OCI-M1 (cell line): ENCODE results near the gene MACC1.

Source experiments
- DNase-seq: peaks from one replicate; lab custom pipeline; 2025; lab: John Stamatoyannopoulos, UW

MACC1 gene

DNA sequence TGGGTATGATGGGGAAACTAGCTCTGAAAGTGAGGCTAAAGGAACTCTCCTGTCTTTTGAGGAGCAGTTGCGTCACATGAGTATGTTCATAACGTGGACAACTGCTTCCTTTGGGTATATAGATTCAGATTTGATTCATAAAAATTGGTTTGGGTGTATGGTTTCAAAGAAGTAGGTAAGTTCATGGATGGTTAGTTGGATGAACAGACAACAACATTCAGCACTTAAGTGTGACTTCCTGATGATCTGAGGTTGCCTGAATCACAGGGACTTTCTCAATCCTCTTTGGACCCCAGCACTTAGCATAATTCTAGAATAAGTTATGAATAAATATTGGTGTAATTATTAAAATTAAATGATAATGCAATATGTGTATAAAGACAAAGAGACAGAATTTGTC, 43.4 kb downstream of the MACC1 start:
- no peak for DNase-seq

DNA sequence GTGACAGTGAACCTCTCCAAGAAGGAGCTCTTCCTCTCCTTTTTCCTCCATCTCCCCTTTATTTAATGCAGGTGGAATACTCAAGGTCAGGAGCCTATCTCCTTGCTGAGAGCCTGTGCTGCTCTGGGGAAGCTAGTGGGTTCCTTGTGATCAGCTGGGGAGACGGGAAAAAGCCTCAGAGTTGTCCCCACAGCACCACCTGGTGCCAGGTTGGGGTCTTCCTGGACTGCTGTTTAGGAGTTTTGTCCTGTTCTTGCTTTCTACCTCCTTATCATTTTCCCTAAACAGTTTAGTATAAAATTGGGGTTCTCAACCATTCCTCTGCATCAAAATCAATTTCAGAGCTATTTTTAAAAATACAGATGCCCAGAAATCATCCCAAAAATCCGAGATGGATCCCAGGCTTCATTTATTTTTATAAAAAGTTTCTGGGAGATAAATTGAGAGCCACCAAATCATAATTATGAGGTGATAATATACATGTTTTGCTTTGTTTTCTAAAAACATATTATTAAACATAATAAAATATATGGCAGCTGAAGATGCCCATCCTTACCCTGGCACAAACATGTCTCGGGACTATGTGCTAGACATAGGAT, 44.3 kb downstream of the MACC1 start:
- peak; percentile 66 for DNase-seq

DNA sequence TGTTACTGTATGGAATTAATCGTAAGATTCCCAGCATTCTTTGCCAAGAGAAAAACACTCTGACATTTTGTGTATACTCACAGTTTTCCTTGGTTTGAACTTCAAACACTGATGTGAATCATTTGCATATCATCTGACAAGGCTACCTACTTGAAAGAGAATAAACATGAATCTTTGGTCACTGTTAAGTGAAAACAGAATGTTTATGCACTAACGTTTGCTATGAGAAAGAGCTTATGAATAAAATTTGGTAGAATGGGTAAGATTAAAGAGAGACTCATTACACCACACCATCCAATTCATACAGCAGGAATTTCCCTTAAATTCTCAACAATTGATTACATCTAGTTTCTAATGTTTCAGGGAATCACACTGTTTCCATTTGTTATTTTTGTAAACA, 46.6 kb downstream of the MACC1 start:
- DNase-seq: no peak

DNA sequence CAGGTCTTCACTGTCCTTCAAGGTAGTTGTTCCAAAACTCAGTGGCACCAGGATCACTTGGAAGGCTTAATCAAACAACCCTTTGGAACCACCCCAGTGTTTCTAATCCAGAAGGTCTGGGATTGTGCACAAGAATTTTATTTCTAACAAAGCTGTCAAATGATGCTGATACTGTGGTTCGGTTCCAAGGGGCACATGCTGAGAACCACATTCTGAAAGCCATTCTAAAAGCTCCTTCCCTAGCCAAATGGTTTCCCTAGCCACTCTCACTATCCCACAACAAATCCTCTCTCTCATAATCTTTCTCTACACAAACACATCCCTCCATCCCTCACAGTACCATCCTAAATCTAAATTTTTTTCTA, 52.1 kb downstream of the MACC1 start:
- no peak for DNase-seq

DNA sequence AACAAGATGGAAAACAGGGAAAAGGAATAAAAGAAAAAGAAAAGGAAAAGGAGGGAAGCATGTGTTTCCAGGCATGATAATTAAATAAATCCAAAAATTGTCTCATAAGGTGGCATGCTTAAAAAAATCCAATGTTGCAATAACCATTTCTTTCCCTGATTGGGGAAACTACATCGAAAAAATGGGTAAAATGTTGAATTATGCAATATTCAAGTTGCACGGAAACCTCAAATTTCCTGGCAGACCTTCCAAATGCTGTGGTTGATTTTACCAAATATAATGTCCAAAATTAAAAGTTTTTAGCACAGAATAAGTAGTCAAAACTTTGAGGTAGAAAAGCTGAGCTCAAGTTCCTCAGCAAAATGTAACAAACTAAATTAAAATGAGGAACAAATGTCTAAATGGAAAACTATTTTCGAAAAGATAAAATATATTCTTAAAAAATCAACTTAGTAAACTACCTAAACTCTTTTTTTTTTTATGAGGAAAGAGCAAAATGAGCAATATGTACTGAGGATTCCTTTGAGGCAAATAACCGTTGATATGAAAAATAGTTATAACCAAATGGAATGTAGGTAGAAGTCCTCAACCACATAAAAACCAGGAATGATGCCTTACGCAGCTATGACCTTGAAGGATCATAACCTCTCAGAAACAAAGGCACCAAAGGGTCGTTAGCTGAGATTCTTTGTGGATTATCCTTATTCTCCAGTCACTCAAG, 52.6 kb downstream of the MACC1 start:
- no peak for DNase-seq

DNA sequence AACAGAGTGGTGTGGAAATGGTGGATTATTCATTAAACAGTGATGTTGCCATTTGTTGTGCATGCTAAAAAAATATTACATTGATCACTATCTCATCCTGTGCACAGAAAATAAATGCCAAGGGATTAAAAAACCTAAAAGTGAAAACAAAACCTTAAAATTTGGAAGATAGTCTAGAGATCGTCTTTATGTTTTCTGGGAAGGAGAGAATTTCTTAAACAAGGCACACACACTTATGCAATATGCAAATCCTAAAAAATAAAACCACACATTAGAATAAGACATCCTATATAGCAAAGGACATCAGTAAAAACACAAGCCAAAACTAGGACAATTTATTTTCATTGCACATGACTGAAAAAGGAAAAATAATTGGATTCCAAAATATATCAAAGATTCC, 54.5 kb downstream of the MACC1 start:
- no peak for DNase-seq

DNA sequence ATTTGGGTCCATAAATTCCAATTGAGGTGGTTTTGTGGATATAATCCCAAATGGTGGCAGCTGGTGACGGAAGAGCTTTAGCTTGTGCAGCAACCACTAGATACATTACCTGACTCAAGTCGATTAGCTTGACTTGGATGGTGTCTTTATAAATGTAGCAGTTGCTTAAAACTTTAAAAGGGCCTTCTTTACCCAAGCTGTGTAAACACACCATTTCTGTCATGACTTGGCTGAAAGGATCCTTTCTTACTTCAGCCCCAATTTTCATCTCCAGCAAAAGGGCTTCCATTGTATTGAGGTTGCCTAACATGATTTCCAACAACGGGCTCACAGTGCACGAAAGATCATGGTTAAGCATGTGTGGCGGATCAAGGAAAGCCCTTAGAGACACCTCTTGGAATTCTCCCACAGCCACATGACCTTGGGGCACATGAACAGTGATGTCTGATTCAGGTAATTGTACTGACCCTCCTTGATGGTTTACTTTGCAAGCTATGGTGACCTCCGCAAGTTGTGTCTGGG, 57.9 kb downstream of the MACC1 start:
- no peak for DNase-seq

DNA sequence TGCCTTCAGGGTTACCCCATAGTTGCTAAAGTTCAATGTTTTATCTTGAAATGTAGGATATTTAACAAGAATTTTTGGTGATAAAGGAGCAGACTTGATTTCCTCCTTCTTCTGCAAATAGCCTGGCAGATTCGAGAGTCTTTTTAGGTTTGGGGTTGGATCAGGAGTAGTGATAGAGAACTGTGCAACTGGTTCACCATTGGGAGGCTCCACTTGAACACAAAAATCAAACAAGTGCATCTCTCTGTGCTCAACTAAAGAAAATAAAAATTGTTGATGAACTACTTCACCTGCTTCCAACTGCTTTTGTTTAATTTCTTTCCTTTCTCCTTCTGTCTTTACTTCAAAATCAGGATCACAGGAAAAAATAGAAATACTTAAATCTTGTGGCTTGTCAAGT, 58.5 kb downstream of the MACC1 start:
- DNase-seq: peak; percentile 2

DNA sequence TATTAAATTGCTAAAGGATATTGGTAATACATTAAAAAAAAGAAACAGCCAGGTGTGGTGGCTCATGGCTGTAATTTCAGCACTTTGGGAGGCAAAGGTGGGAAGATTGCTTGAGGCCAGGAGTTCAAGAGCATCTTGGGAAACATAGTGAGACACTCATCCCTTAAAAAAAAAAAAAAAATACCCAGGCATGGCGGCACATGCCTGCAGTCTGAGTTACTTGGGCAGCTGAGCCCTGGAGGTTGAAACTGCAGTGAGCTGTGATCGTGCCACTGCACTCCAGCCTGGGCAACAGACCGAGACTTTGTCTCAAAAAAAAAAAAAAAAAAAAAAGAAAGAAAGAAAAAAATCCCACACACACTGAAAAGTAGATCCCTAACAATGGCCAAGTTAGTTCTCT, 59.7 kb downstream of the MACC1 start:
- no peak for DNase-seq

DNA sequence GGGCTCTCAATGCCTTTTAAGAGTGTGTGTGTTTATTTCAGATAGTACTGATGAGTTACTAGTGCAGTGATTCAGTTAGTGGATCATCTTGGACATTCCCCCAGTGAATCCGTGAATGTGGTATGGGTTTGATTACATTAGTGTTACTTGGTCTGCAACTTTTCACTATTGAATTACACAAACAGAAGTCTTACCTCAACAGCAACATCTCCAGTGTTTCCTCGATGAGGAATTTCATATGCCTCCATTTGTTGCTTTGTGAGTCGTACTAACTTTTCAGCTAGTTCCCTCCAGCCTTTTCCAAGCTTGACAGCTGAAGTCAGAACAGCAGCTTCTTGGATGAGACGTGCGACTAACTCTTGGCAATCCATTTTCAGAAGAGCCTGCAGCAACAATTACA, 63.2 kb downstream of the MACC1 start:
- no peak for DNase-seq

DNA sequence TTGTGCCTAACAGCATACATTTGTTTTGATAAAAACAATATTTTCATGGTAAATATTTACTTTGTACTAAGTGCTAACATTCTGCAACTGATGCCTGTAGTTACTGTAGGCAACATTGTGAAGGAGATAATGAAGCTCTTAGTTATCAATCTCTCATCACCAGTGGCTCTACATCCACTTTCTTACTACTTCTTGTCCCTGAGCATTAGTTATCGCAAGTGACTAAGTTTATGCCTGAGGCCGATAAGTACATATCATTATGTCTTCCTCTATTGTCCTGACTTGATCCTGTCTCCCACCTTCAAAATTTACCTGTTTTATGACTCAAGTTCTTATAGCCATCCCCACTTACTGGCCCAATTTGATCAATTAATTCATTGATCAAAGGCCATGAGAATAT, 63.6 kb downstream of the MACC1 start:
- no peak for DNase-seq

DNA sequence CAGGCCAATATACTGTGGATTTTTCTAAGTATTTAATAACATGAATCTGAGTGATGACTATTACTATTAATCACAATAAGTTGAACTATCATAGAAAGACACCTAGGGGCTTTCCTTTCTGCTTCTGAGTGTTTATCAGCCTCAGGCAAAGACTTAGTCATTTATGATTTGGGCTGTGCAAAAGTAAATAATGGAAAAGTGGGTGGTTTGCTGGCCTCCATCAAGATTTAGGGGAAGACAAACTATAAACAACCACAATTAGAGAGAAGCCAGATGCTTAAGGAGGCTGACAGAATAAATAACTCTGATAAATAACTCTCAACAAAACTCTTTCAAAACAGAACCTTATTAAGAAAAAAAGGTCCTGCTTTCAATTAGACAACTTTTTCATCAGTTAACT, 64.7 kb downstream of the MACC1 start:
- no peak for DNase-seq

DNA sequence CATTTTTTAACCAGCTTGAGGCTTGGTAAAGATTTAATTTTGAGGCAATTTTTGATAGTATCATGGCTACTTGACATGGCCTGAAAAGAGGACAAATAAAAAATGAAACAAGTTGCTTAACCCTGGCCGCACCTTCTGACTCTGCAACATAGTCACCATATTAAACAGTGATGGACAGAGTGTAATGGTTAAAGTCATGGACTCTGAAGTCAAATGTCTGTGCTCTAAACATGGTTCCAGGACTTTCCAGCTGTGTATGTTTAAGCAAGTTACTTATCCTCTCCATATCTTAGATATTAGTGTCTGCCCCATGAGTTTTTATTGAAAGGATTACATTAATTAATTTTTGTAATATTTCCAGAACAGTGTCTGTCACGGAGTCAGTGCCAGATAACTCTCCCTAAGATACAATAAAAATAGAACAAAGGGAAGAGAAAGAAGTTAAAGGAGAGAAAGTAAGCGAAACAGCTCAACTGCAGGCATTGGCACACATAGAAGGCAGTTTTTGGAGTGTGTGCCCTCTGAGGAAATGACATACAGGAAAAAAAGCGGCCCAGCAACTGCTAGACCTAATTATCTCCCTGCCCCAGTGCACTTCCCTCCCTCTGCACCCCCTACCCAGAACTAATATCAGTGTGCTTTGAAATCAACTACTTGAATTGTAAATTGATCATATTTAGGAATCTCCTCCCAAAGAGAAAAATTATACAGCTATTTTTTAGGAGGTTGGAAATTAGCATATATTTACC, 65.3 kb downstream of the MACC1 start:
- DNase-seq: no peak

DNA sequence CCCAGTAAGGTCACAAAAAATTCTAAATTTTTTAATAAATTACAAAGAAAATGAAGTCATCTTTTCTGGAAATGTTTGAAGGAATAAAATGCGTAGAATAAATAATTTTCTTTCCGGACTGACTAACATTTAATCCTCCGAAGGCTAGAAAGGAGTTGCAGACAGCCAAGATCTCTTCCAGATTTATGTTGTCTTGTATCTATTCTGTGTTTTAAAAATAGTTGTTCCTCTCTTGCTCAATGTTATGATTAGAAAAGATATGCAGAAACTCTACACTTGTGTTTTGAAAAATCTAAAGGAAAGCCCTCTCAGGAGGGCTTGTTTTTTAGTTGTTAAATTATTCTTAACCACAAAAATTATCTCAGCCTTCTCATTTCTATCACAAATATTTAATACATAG, 70.7 kb downstream of the MACC1 start:
- DNase-seq: no peak

DNA sequence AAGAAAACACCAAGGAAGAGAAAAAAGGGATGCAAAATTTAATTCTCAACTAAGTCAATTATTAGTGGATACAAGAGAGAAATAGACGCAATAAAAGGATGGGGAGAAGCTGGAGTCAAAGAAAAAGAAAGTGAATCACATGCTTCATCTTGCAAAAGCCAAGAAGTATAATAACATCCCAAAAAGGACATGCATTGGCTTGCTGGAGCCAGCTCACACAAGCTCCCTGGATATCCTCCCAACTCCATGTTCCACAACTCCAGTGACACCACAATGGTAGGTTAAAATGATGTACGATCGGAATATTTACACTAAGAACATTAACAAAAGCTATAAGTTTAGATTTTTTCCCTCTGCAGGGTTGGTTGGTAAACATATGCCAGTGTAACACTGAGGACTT, 72.4 kb downstream of the MACC1 start:
- no peak for DNase-seq

DNA sequence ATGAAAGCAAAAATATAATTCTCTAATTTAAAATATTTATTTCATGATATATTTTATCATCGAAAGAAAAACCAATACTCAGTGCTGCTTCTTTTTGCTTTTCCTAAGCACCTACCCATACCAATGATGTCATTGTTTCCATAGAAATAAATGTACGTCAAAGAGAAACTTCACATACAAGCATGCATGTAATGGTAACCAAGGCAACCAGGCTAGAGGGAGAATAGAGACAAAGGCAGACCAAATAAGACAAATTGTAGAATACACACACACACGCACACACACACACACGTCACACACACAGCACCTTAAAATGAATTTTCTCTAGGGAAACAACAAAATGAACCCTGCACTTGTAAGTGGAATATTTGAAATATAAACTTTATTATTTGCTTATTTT, 75.5 kb downstream of the MACC1 start:
- DNase-seq: no peak

DNA sequence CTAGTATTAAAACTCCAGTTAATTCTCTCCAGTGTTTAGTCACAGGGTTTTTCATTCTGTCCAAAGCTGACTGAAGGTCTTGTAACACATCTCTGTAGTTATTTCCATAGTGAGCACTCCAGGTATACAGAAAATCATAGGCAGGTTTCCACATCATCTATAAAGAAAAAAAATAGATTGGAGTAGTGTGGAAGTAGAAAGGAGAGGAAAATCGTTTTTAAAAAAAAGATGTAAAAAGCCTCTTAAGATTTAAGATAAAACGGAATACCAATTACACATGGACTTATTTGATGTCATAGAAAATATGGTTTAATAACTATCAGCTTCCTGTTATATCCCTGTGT, 76.2 kb downstream of the MACC1 start:
- no peak for DNase-seq

DNA sequence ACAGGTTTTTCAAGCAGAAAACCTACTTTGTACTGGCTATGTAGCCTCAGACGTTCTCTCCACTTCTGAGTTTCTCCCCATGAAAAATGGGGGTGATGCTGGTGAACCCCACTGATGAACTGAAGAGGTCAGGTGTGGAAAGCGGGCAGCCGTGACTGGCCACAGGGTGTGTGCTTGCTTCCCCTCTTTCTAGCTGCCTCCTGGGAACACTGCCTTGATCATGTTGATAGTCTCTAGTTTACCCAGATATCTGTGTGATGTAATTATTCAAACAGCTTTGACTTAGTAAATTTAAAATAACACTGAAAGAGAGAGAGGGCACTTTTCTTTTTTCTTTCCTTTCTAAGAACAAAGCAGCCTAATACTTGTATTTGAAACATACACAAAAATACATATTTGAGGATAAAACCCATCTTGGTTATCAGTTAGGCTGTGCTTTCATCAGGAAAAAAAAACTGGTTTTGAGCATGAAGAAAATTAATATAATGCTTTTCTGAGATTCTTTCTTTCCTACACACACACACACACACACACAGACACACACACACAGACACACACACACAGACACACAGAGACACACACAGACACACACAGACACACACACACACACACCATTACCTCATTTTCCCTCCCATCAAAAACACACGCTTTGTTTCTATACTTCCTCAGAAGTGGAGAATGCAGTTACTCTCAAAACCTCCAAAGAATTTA, 76.7 kb downstream of the MACC1 start:
- DNase-seq: no peak

DNA sequence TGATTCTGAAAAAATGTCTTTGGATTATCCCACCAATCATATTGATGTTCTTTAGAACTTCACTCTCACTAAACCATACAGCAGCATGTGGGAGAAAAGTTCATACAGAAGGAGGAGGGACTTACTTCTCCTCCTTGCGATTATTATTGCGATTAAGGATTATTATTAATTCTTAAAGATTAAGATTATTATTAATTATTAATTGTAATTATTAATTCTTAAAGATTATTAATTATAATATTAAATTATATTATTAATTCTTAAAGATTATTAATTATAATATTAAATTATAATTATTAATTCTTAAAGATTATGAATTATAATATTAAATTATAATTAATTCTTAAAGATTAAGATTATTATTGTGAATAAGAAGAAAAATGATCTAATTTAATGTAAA, 80.5 kb downstream of the MACC1 start:
- DNase-seq: no peak

DNA sequence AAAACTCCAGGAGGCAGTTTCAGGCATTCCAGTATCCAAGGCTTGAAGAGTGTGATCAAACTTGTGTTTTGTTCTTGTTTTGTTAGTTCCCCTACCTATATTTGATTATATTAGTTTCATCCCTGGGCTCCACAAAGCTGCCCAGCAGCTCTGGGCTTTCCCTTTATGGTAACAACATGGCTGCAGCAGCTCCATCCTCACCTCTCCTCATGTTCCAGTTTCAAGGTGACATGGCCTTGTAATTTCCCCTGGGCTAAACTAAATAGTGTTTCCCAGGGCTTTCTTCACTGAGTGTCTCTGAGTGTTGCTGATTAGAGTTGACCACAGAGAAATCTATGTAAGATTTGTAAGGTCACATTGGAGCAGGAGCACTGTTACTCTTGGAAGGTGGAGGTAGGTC, 83.4 kb downstream of the MACC1 start:
- no peak for DNase-seq

DNA sequence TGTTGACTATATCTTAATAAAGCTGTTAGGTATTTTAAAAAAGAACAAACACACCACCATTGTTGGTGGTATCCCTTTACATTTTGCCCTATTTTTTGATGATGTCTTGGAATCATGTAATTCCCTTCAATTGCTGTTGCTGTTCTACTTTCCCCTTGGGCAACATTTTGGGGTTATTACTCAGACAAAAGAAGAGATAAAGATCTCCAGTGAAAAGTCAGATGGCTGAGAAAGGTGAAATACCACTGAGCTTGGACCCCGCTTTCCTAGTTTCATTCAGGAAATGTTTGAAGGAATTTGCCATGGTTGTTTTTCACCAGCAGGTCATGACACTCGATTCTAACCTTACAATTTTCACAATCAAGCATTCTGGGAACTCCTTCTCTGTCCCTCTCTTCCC, 84.6 kb downstream of the MACC1 start:
- no peak for DNase-seq

DNA sequence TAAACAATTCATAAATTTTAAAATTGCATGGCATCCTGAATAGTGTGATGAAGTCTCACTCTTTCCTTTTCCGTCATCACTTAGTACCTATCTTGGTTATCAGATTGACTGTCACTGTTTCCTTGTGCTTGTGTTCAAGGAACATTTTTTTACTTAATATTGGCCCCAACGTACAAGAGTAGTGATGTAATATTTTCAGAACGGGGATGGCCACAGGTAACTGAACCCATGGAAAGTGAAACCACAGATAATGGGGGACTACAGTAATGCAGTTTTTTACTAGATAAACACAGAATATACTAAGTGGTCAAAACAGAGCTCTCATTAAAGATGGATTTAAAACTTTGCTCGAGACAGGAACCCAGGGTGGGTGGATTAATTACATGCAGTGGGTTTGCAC, 85.4 kb downstream of the MACC1 start:
- DNase-seq: no peak

DNA sequence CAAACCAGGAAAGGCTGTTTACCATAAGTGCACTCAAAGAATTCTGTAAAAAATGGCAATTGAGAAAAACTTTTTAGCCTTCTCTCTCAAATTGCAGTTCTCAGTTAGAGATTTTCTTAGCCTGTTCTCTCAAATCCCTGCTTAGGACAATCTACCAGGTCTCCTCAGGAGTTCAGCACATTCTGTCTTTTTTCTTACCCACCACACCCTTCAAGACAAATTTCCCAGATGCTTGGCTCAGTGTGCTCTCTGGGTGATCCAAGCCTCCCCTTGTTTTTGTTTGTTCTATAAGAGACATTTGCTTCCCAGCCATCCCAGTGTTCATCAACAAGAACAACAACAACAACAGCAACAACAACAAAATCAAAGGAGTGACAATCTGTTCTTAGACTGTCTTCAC, 87.3 kb downstream of the MACC1 start:
- DNase-seq: no peak
